ENCODE data around the gene NXPE1. TPM values are rescaled to one million over a fixed set of nuclear protein-coding genes. Genes with fewer than 3 reads are reported as not detected.

Gene NXPE1
- total and polyA plus RNA-seq, 2 experiments from 2014 or later: not detected

GRCh38 chr11:114563077-114563476 is 3.4 kb upstream of the NXPE1 start (continued):
- TF ChIP-seq, protein P1, sequence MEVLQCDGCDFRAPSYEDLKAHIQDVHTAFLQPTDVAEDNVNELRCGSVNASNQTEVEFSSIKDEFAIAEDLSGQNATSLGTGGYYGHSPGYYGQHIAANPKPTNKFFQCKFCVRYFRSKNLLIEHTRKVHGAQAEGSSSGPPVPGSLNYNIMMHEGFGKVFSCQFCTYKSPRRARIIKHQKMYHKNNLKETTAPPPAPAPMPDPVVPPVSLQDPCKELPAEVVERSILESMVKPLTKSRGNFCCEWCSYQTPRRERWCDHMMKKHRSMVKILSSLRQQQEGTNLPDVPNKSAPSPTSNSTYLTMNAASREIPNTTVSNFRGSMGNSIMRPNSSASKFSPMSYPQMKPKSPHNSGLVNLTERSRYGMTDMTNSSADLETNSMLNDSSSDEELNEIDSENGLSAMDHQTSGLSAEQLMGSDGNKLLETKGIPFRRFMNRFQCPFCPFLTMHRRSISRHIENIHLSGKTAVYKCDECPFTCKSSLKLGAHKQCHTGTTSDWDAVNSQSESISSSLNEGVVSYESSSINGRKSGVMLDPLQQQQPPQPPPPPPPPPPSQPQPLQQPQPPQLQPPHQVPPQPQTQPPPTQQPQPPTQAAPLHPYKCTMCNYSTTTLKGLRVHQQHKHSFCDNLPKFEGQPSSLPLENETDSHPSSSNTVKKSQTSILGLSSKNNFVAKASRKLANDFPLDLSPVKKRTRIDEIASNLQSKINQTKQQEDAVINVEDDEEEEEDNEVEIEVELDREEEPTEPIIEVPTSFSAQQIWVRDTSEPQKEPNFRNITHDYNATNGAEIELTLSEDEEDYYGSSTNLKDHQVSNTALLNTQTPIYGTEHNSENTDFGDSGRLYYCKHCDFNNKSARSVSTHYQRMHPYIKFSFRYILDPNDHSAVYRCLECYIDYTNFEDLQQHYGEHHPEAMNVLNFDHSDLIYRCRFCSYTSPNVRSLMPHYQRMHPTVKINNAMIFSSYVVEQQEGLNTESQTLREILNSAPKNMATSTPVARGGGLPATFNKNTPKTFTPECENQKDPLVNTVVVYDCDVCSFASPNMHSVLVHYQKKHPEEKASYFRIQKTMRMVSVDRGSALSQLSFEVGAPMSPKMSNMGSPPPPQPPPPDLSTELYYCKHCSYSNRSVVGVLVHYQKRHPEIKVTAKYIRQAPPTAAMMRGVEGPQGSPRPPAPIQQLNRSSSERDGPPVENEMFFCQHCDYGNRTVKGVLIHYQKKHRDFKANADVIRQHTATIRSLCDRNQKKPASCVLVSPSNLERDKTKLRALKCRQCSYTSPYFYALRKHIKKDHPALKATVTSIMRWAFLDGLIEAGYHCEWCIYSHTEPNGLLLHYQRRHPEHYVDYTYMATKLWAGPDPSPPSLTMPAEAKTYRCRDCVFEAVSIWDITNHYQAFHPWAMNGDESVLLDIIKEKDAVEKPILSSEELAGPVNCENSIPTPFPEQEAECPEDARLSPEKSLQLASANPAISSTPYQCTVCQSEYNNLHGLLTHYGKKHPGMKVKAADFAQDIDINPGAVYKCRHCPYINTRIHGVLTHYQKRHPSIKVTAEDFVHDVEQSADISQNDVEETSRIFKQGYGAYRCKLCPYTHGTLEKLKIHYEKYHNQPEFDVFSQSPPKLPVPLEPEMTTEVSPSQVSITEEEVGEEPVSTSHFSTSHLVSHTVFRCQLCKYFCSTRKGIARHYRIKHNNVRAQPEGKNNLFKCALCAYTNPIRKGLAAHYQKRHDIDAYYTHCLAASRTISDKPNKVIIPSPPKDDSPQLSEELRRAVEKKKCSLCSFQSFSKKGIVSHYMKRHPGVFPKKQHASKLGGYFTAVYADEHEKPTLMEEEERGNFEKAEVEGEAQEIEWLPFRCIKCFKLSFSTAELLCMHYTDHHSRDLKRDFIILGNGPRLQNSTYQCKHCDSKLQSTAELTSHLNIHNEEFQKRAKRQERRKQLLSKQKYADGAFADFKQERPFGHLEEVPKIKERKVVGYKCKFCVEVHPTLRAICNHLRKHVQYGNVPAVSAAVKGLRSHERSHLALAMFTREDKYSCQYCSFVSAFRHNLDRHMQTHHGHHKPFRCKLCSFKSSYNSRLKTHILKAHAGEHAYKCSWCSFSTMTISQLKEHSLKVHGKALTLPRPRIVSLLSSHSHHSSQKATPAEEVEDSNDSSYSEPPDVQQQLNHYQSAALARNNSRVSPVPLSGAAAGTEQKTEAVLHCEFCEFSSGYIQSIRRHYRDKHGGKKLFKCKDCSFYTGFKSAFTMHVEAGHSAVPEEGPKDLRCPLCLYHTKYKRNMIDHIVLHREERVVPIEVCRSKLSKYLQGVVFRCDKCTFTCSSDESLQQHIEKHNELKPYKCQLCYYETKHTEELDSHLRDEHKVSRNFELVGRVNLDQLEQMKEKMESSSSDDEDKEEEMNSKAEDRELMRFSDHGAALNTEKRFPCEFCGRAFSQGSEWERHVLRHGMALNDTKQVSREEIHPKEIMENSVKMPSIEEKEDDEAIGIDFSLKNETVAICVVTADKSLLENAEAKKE (CRISPR knock-in tag; IDR thresholded peaks at IDR 0.05): no peak
- TF ChIP-seq, protein P2, sequence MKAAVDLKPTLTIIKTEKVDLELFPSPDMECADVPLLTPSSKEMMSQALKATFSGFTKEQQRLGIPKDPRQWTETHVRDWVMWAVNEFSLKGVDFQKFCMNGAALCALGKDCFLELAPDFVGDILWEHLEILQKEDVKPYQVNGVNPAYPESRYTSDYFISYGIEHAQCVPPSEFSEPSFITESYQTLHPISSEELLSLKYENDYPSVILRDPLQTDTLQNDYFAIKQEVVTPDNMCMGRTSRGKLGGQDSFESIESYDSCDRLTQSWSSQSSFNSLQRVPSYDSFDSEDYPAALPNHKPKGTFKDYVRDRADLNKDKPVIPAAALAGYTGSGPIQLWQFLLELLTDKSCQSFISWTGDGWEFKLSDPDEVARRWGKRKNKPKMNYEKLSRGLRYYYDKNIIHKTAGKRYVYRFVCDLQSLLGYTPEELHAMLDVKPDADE (IDR thresholded peaks at IDR 0.05): no peak
- TF ChIP-seq POLR2AphosphoS5 (IDR thresholded peaks at IDR 0.05; ENCODE audit: low read depth) (no peak), EZH2 (IDR thresholded peaks at IDR 0.05; ENCODE audit: low read depth, unreplicated experiment) (no peak), ZNF331 (CRISPR knock-in tag; IDR thresholded peaks at IDR 0.05; ENCODE audit: low read depth) (no peak), JUNB (IDR thresholded peaks at IDR 0.05; ENCODE audit: unreplicated experiment) (no peak), EZH2phosphoT487 (IDR thresholded peaks at IDR 0.05; ENCODE audit: unreplicated experiment) (no peak), CREB1 (CRISPR knock-in tag; IDR thresholded peaks at IDR 0.05; ENCODE audit: low read depth) (no peak), ZNF114 (CRISPR knock-in tag; IDR thresholded peaks at IDR 0.05) (no peak)
- TF ChIP-seq, protein P3, sequence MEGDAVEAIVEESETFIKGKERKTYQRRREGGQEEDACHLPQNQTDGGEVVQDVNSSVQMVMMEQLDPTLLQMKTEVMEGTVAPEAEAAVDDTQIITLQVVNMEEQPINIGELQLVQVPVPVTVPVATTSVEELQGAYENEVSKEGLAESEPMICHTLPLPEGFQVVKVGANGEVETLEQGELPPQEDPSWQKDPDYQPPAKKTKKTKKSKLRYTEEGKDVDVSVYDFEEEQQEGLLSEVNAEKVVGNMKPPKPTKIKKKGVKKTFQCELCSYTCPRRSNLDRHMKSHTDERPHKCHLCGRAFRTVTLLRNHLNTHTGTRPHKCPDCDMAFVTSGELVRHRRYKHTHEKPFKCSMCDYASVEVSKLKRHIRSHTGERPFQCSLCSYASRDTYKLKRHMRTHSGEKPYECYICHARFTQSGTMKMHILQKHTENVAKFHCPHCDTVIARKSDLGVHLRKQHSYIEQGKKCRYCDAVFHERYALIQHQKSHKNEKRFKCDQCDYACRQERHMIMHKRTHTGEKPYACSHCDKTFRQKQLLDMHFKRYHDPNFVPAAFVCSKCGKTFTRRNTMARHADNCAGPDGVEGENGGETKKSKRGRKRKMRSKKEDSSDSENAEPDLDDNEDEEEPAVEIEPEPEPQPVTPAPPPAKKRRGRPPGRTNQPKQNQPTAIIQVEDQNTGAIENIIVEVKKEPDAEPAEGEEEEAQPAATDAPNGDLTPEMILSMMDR (conservative IDR thresholded peaks at IDR 0.05; ENCODE audit: low read depth in 2 of 2): no peak

Data from GM23338 (cell line).